ENCODE data around the gene PDCD1. TPM values are rescaled to one million over a fixed set of nuclear protein-coding genes. Genes with fewer than 3 reads are reported as not detected.
A peak's percentile ranks its signal among the peaks of the same experiment; 100 is the strongest.

Gene PDCD1
- total RNA-seq, 1 donor = not detected

- no peaks in the 10 kb centered on the region for H3K27me3 ChIP-seq (ENCODE audit: insufficient read depth, low read length)
- no peak overlapping the region for H3K4me3 ChIP-seq (ENCODE audit: insufficient read depth, low read length)
- H3K9me3 ChIP-seq (ENCODE audit: low read depth, low read length) = no peaks in the 10 kb centered on the region
- H3K4me1 ChIP-seq (ENCODE audit: insufficient read depth, low read length) = no peaks in the 10 kb centered on the region
- TF ChIP-seq CTCF (IDR thresholded peaks at IDR 0.05; ENCODE audit: extremely low read depth, low read depth, low read length) = no peak
- peak; percentile 79 for DNase-seq (ENCODE audit: insufficient read length, low spot score, missing footprints)
- no peaks in the 10 kb centered on the region for H3K79me2 ChIP-seq (ENCODE audit: insufficient read depth, low read length)
- no peaks in the 10 kb centered on the region for H3K36me3 ChIP-seq (ENCODE audit: insufficient read depth, low read length)
- no peak overlapping the region for H3K27ac ChIP-seq (ENCODE audit: low read depth, low read length)
- no peaks in the 10 kb centered on the region for H4K20me1 ChIP-seq (ENCODE audit: insufficient read depth, low read length)
- no peak overlapping the region for H3K4me2 ChIP-seq (ENCODE audit: insufficient read depth, low read length)
- no peak overlapping the region for H2AFZ ChIP-seq (ENCODE audit: low read length)
Measured at GRCh38 chr2:241852981-241853631, 5.6 kb downstream of the PDCD1 start.

GRCh38 chr2:241852116-241852980 is 6.3 kb downstream of the PDCD1 start:
- H3K27me3 ChIP-seq (ENCODE audit: insufficient read depth, low read length) = no peaks in the 10 kb centered on the region
- no peak overlapping the region for H2AFZ ChIP-seq (ENCODE audit: low read length)
- no peaks in the 10 kb centered on the region for H4K20me1 ChIP-seq (ENCODE audit: insufficient read depth, low read length)
- peak; percentile 75 for DNase-seq (ENCODE audit: insufficient read length, low spot score, missing footprints)
- H3K79me2 ChIP-seq (ENCODE audit: insufficient read depth, low read length) = no peaks in the 10 kb centered on the region
- H3K36me3 ChIP-seq (ENCODE audit: insufficient read depth, low read length) = no peaks in the 10 kb centered on the region
- no peak for TF ChIP-seq CTCF (IDR thresholded peaks at IDR 0.05; ENCODE audit: extremely low read depth, low read depth, low read length)
- no peaks in the 10 kb centered on the region for H3K4me1 ChIP-seq (ENCODE audit: insufficient read depth, low read length)
- no peak overlapping the region for H3K4me2 ChIP-seq (ENCODE audit: insufficient read depth, low read length)
- H3K4me3 ChIP-seq (ENCODE audit: insufficient read depth, low read length) = no peak overlapping the region
- no peak overlapping the region for H3K27ac ChIP-seq (ENCODE audit: low read depth, low read length)
- H3K9me3 ChIP-seq (ENCODE audit: low read depth, low read length) = no peaks in the 10 kb centered on the region

- Histone ChIP-seq H3K4me3 (ENCODE audit: insufficient read depth, low read length) (no peak overlapping the region), H3K79me2 (ENCODE audit: insufficient read depth, low read length) (no peaks in the 10 kb centered on the region), H2AFZ (ENCODE audit: low read length) (no peak overlapping the region), H3K36me3 (ENCODE audit: insufficient read depth, low read length) (no peaks in the 10 kb centered on the region), H3K27me3 (ENCODE audit: insufficient read depth, low read length) (no peaks in the 10 kb centered on the region), H3K4me2 (ENCODE audit: insufficient read depth, low read length) (no peak overlapping the region), H4K20me1 (ENCODE audit: insufficient read depth, low read length) (no peaks in the 10 kb centered on the region), H3K9me3 (ENCODE audit: low read depth, low read length) (no peaks in the 10 kb centered on the region), H3K27ac (ENCODE audit: low read depth, low read length) (no peak overlapping the region), H3K4me1 (ENCODE audit: insufficient read depth, low read length) (no peaks in the 10 kb centered on the region)
- TF ChIP-seq CTCF (IDR thresholded peaks at IDR 0.05; ENCODE audit: extremely low read depth, low read depth, low read length) = no peak
- peak; percentile 88 for DNase-seq (ENCODE audit: insufficient read length, low spot score, missing footprints)
Measured at GRCh38 chr2:241851325-241852115, 7.2 kb downstream of the PDCD1 start.
